HepG2 (cell line): Measurements from ENCODE around the gene TOMM20.

ENCODE experiments used
- ATF3 ChIP-seq: sonication (generic); formaldehyde crosslinking; IDR thresholded peaks from 2 replicates; pipeline ENCODE4 v1.4.0; 2020; ENCODE audit warnings: missing genetic modification reagents
- CSRNP2 ChIP-seq: sonication (generic); formaldehyde crosslinking; conservative IDR thresholded peaks from 2 replicates; pipeline ENCODE4 v1.8.0; 2022; ENCODE audit warnings: low read depth, missing genetic modification reagents
- CTCF ChIP-seq: sonication (generic); formaldehyde crosslinking; IDR thresholded peaks from 2 replicates; pipeline ENCODE4 v1.5.0; 2020; ENCODE audit warnings: mild to moderate bottlenecking, missing genetic modification reagents, moderate library complexity
- FOXM1 ChIP-seq: sonication (generic); formaldehyde crosslinking; IDR thresholded peaks from 2 replicates; pipeline ENCODE4 v1.5.0; 2020; ENCODE audit warnings: missing genetic modification reagents
- HOXA7 ChIP-seq: sonication (generic); formaldehyde crosslinking; IDR thresholded peaks from 2 replicates; pipeline ENCODE4 v1.8.1; 2022; ENCODE audit warnings: mild to moderate bottlenecking, missing genetic modification reagents, moderate library complexity
- KDM1A ChIP-seq: IDR thresholded peaks from 2 replicates; pipeline ENCODE4 v1.6.1; 2016; ENCODE audit warnings: missing compliant biosample characterization
- MAFK ChIP-seq, 2 experiments: IDR thresholded peaks in 1 of 2; conservative IDR thresholded peaks in 1 of 2; 2 replicates each; pipeline ENCODE4 v1.6.1; 2011; ENCODE audit warnings: improper control_type of control experiment in 2 of 2, low read length in 2 of 2
- MLX ChIP-seq: IDR thresholded peaks from 2 replicates; pipeline ENCODE4 v1.6.1; 2016
- POLR2A ChIP-seq, 2 experiments: IDR thresholded peaks; 2 replicates each; pipeline ENCODE4 v1.6.1; 2011; ENCODE audit warnings: low read depth in 2 of 2, low read length in 2 of 2, mild to moderate bottlenecking in 1 of 2, moderate library complexity in 1 of 2; ENCODE audit not compliant: insufficient read depth in 1 of 2
- RAD21 ChIP-seq: fragments of 450-650 bp; formaldehyde crosslinking; IDR thresholded peaks from 2 replicates; pipeline ENCODE4 v1.5.0; 2020; ENCODE audit warnings: mild to moderate bottlenecking
- SMARCC2 ChIP-seq: fragments of 450-650 bp; IDR thresholded peaks from 2 replicates; pipeline ENCODE4 v1.6.1; 2017; ENCODE audit warnings: antibody characterized with exemption, mild to moderate bottlenecking
- SNRNP70 ChIP-seq: fragments of 200-400 bp; formaldehyde crosslinking; IDR thresholded peaks from 2 replicates; pipeline ENCODE4 v1.6.1; 2017; ENCODE audit warnings: mild to moderate bottlenecking, low read depth, low read length, moderate library complexity
- ZNF296 ChIP-seq: sonication (generic); formaldehyde crosslinking; conservative IDR thresholded peaks from 2 replicates; pipeline ENCODE4 v1.5.0; 2020; ENCODE audit warnings: mild to moderate bottlenecking, missing genetic modification reagents

- TF ChIP-seq RAD21 (no peak), ZNF296 (CRISPR knock-in tag) (no peak), MLX (CRISPR knock-in tag) (no peak), HOXA7 (no peak), KDM1A (CRISPR knock-in tag) (no peak), SMARCC2 (no peak), MAFK (conservative IDR thresholded peaks at IDR 0.05 in 1 of 2, IDR thresholded peaks at IDR 0.05 in 1 of 2; ENCODE audit: low read length in 2 of 2) (no peak), FOXM1 (CRISPR knock-in tag) (no peak), CSRNP2 (CRISPR knock-in tag) (no peak), CTCF (no peak), POLR2A (IDR thresholded peaks at IDR 0.05; ENCODE audit: insufficient read depth in 1 of 2, low read depth in 2 of 2, low read length in 2 of 2) (no peak), SNRNP70 (no peak), ATF3 (CRISPR knock-in tag) (no peak)
Observed at GRCh38 chr1:235145639-235146038, 17.0 kb upstream of the TOMM20 start.
